ENCODE data around the gene RNF39.

- no peak for TF ChIP-seq CTCF (IDR thresholded peaks at IDR 0.05; ENCODE audit: insufficient read depth, low read length, poor library complexity, severe bottlenecking)
- no peak for TF ChIP-seq EZH2phosphoT487 (conservative IDR thresholded peaks at IDR 0.05; ENCODE audit: low read length)
Measured at GRCh38 chr6:30055513-30055912, 20.1 kb downstream of the RNF39 start.
